IMR-90 (cell line): ENCODE data around the gene MCTP2. TPM values are rescaled to one million over a fixed set of nuclear protein-coding genes. Genes with fewer than 3 reads are reported as not detected.

Experiments used
- ATAC-seq: fragments of 200-7000 bp; cut with Tn5 transposase; 2 replicates; pipeline ENCODE4 v1.9.1; 2020; ENCODE audit warnings: low read depth, mild to moderate bottlenecking, moderate library complexity
- BruUV-seq: library from RNA; stranded (reverse); fragments of 400-500 nt; replicated peaks from 2 replicates; lab custom pipeline; 2021; lab: Mats Ljungman, UMichigan
- CTCF ChIA-PET: fragments of 300-600 bp; formaldehyde crosslinking; extraction: SDS; loops from one replicate; lab custom pipeline; 2021; ENCODE audit warnings: antibody characterized with exemption; lab: Yijun Ruan, JAX
- POLR2A ChIA-PET: fragments of 300-600 bp; sonication (Branson Sonifier 250); formaldehyde crosslinking; loops from one replicate; lab custom pipeline; 2022; ENCODE audit warnings: antibody characterized with exemption; ENCODE audit not compliant: unreplicated experiment; lab: Charles Lee
- DNase-seq: peaks from one replicate; pipeline ENCODE4 v3.0.0; 2013
- H2AFZ ChIP-seq: replicated peaks from 2 replicates; pipeline ENCODE3; 2013; ENCODE audit warnings: low read length, mild to moderate bottlenecking; ENCODE audit not compliant: poor library complexity
- H2AK5ac ChIP-seq: 2 replicates; pipeline ENCODE4 v1.6.1; 2013; ENCODE audit warnings: low read depth, low read length, inconsistent platforms
- H2AK9ac ChIP-seq: replicated peaks from 2 replicates; pipeline ENCODE3; 2013; ENCODE audit warnings: mild to moderate bottlenecking, low read depth, low read length, moderate library complexity; ENCODE audit not compliant: poor library complexity
- H2BK120ac ChIP-seq: 2 replicates; pipeline ENCODE4 v1.6.1; 2013; ENCODE audit warnings: low read depth, low read length, inconsistent platforms
- H2BK15ac ChIP-seq: 3 replicates; pipeline ENCODE4 v1.6.1; 2013; ENCODE audit warnings: low read depth, low read length, inconsistent platforms
- H2BK20ac ChIP-seq: 2 replicates; pipeline ENCODE4 v1.6.1; 2013; ENCODE audit warnings: low read depth, mild to moderate bottlenecking, inconsistent platforms, low read length, moderate library complexity
- H2BK5ac ChIP-seq: 2 replicates; pipeline ENCODE4 v1.6.1; 2013; ENCODE audit warnings: mild to moderate bottlenecking, low read depth, low read length, inconsistent platforms; ENCODE audit not compliant: poor library complexity, severe bottlenecking
- H3K14ac ChIP-seq: replicated peaks from 2 replicates; pipeline ENCODE4 v1.6.1; 2013; ENCODE audit warnings: low read depth, low read length, inconsistent platforms
- H3K18ac ChIP-seq: 2 replicates; pipeline ENCODE4 v1.6.1; 2013; ENCODE audit warnings: low read depth, low read length, control low read depth
- H3K23ac ChIP-seq: 2 replicates; pipeline ENCODE4 v1.6.1; 2013; ENCODE audit warnings: low read depth, low read length, inconsistent platforms
- H3K27ac ChIP-seq: 2 replicates; pipeline ENCODE4 v1.5.1; 2013; ENCODE audit warnings: mild to moderate bottlenecking, control low read depth, low read length; ENCODE audit not compliant: insufficient read depth
- H3K27me3 ChIP-seq: 2 replicates; pipeline ENCODE4 v1.6.1; 2013; ENCODE audit warnings: low read length; ENCODE audit not compliant: control insufficient read depth, insufficient read depth
- H3K36me3 ChIP-seq: 2 replicates; pipeline ENCODE4 v1.6.1; 2013; ENCODE audit warnings: low read length, mixed read lengths; ENCODE audit not compliant: control insufficient read depth, insufficient read depth
- H3K4ac ChIP-seq: 2 replicates; pipeline ENCODE4 v1.6.1; 2013; ENCODE audit warnings: low read depth, low read length, inconsistent platforms
- H3K4me1 ChIP-seq: 2 replicates; pipeline ENCODE4 v1.6.1; 2013; ENCODE audit warnings: low read length, mixed read lengths; ENCODE audit not compliant: control insufficient read depth, insufficient read depth
- H3K4me2 ChIP-seq: 2 replicates; pipeline ENCODE4 v1.6.1; 2013; ENCODE audit warnings: low read depth, mild to moderate bottlenecking, control low read depth, low read length, moderate library complexity
- H3K4me3 ChIP-seq: 2 replicates; pipeline ENCODE4 v1.5.1; 2013; ENCODE audit warnings: low read depth, mild to moderate bottlenecking, control low read depth, low read length, moderate library complexity; ENCODE audit not compliant: insufficient read depth
- H3K56ac ChIP-seq: 2 replicates; pipeline ENCODE4 v1.6.1; 2013; ENCODE audit warnings: low read length, inconsistent platforms; ENCODE audit not compliant: insufficient read depth; ENCODE audit errors: extremely low read depth
- H3K79me1 ChIP-seq, 2 experiments: 2 replicates each; pipeline ENCODE4 v1.6.1; 2013; ENCODE audit warnings: low read length in 2 of 2, inconsistent platforms in 1 of 2, low read depth in 1 of 2
- H3K9ac ChIP-seq: 2 replicates; pipeline ENCODE4 v1.6.1; 2013; ENCODE audit warnings: low read depth, low read length, control low read depth
- H3K9me1 ChIP-seq: 2 replicates; pipeline ENCODE4 v1.6.1; 2013; ENCODE audit warnings: low read length, inconsistent platforms; ENCODE audit not compliant: insufficient read depth
- H3K9me3 ChIP-seq: 2 replicates; pipeline ENCODE4 v1.6.1; 2013; ENCODE audit warnings: low read length; ENCODE audit not compliant: control insufficient read depth, insufficient read depth
- H4K20me1 ChIP-seq: 2 replicates; pipeline ENCODE4 v1.6.1; 2013; ENCODE audit warnings: low read length, inconsistent platforms; ENCODE audit not compliant: insufficient read depth
- H4K5ac ChIP-seq: 2 replicates; pipeline ENCODE4 v1.6.1; 2013; ENCODE audit warnings: mild to moderate bottlenecking, low read depth, low read length, control low read depth
- H4K8ac ChIP-seq, 2 experiments: 2 replicates each; pipeline ENCODE4 v1.6.1; 2013; ENCODE audit warnings: low read depth in 2 of 2, low read length in 2 of 2, control low read depth in 1 of 2, inconsistent platforms in 1 of 2
- H4K91ac ChIP-seq: 2 replicates; pipeline ENCODE4 v1.6.1; 2013; ENCODE audit warnings: low read depth, low read length, inconsistent platforms; ENCODE audit not compliant: insufficient read depth
- BHLHE40 ChIP-seq: fragments of 150-350 bp; IDR thresholded peaks from 2 replicates; pipeline ENCODE4 v1.6.1; 2016; ENCODE audit warnings: mild to moderate bottlenecking, low read depth, low read length
- ELK1 ChIP-seq: fragments of 150-350 bp; IDR thresholded peaks from 2 replicates; pipeline ENCODE4 v1.6.1; 2016; ENCODE audit warnings: low read depth, mild to moderate bottlenecking, low read length, moderate library complexity, borderline replicate concordance
- FOS ChIP-seq: fragments of 150-350 bp; IDR thresholded peaks from 2 replicates; pipeline ENCODE4 v1.6.1; 2016; ENCODE audit warnings: low read depth, low read length
- MXI1 ChIP-seq: IDR thresholded peaks from 2 replicates; pipeline ENCODE4 v1.6.1; 2012; ENCODE audit warnings: low read depth, mild to moderate bottlenecking, low read length, moderate library complexity, borderline replicate concordance
- NFE2L2 ChIP-seq: fragments of 150-350 bp; IDR thresholded peaks from 2 replicates; pipeline ENCODE4 v1.6.1; 2016; ENCODE audit warnings: low read depth, mild to moderate bottlenecking, low read length
- USF2 ChIP-seq: fragments of 150-350 bp; IDR thresholded peaks from 2 replicates; pipeline ENCODE4 v1.6.1; 2017; ENCODE audit warnings: mild to moderate bottlenecking, antibody characterized with exemption, low read length, low read depth
- WGBS, 2 experiments: methylation state at CpG; one replicate each; pipeline versions ENCODE4 v1.1.5 to v1.1.7; 2013; ENCODE audit warnings: missing lambda C conversion rate in 2 of 2; ENCODE audit not compliant: insufficient read length in 1 of 2; ENCODE audit errors: extremely low coverage in 2 of 2; 5-methylcytosine and 5-hydroxymethylcytosine counted together
- dilution Hi-C: fragments of 300-500 bp; cut with HindIII; formaldehyde crosslinking; loops from one replicate; pipeline ENCODE4 v1.14.3; 2018; ENCODE audit warnings: low sequenced_read_pairs; ENCODE audit not compliant: unreplicated experiment
- in situ Hi-C: fragments of 300-500 bp; cut with MboI; formaldehyde crosslinking; loops from 3 replicates; pipeline ENCODE4 v1.14.3; 2019; ENCODE audit warnings: low sequenced_read_pairs, inconsistent platforms, mixed read lengths
- intact Hi-C: fragments of 100-400 bp; cut with micrococcal nuclease; formaldehyde crosslinking; loops from 2 replicates; pipeline ENCODE4 v1.10.0; 2022
- polyA plus RNA-seq, 3 experiments: library from polyadenylated mRNA; depleted of rRNA; stranded (reverse); fragments of >200 nt; gene quantifications; 2 replicates each; pipeline ENCODE4 v1.2.3, GENCODE V29; 2012; ENCODE audit warnings: low replicate concordance in 1 of 3
- total RNA-seq: library from RNA; depleted of rRNA; stranded (reverse); fragments of >200 nt; gene quantifications from 2 replicates; pipeline ENCODE4 v1.2.3, GENCODE V29; 2012

Gene MCTP2
- total and polyA plus RNA-seq, 2 of the 4 experiments (the other 2 are of a cell fraction): 5.1 to 9.9 TPM

GRCh38 chr15:94290730-94291129 lies 59.4 kb downstream of the MCTP2 start:
- Histone ChIP-seq H3K4me1 (peaks cover 4% of the 10 kb centered on the region), H2BK20ac (no peak overlapping the region), H3K23ac (no peak overlapping the region), H2AFZ (no peak overlapping the region), H3K9me1 (no peaks in the 10 kb centered on the region), H4K91ac (no peak overlapping the region), H2BK120ac (no peak overlapping the region), H3K56ac (no peak overlapping the region), H3K27me3 (no peaks in the 10 kb centered on the region), H3K36me3 (no peaks in the 10 kb centered on the region), H4K5ac (no peak overlapping the region), H3K9ac (no peak overlapping the region), H2AK5ac (no peak overlapping the region), H3K4ac (no peak overlapping the region), H4K20me1 (no peaks in the 10 kb centered on the region), H3K9me3 (no peaks in the 10 kb centered on the region), H2BK5ac (no peak overlapping the region), H3K27ac (no peak overlapping the region), H2BK15ac (no peak overlapping the region), H3K79me1 (no peaks in the 10 kb centered on the region), H3K4me2 (no peak overlapping the region), H4K8ac (no peak overlapping the region), H3K14ac (no peak overlapping the region), H3K18ac (no peak overlapping the region), H2AK9ac (no peak overlapping the region), H3K4me3 (no peak overlapping the region)
- DNase-seq (no peak), ATAC-seq (no peak)
- no TSS peak for BruUV-seq
- intact Hi-C loops (no loop called here), dilution Hi-C loops (no loop called here), in situ Hi-C loops (no loop called here)
- WGBS, 2 experiments: no CpG with 5 or more reads among the region's 1 CpG
- CTCF ChIA-PET: interaction anchor here (0.7 kb wide), 1 partner anchor 299 kb away, joined by 3 read pairs; no protein-coding TSS in a partner anchor
- TF ChIP-seq MXI1 (no peak), BHLHE40 (no peak), NFE2L2 (no peak), ELK1 (no peak), USF2 (no peak), FOS (no peak)
- POLR2A ChIA-PET: no interaction called here
